CD8-positive, alpha-beta memory T cell (primary cell): ENCODE results near the gene FBXW10B. TPM values are rescaled to one million over a fixed set of nuclear protein-coding genes. Genes with fewer than 3 reads are reported as not detected.
A peak's percentile ranks its signal among the peaks of the same experiment; 100 is the strongest.
"Not testable (repeated sequence)": the region's sequence is repeated elsewhere in the genome, so short reads cannot be mapped to it uniquely, and the experiment has no call there.

ENCODE experiments used
- CTCF ChIA-PET: fragments of 350-600 bp; sonication (Branson Sonifier 250); formaldehyde crosslinking; loops from one replicate; lab custom pipeline; 2021; ENCODE audit warnings: antibody characterized with exemption; lab: Charles Lee
- POLR2A ChIA-PET: fragments of 350-600 bp; sonication (Branson Sonifier 250); formaldehyde crosslinking; loops from one replicate; lab custom pipeline; 2021; ENCODE audit warnings: antibody characterized with exemption; lab: Charles Lee
- DNase-seq, 5 donors: peaks; one replicate each; pipeline versions ENCODE4 v3.0.0 to v3.0.0-alpha.2; 2020 to 2022; ENCODE audit warnings: mixed read lengths in 1 of 5
- H3K27ac ChIP-seq: one replicate; pipeline ENCODE4 v1.7.0; 2013; ENCODE audit warnings: low read depth, mild to moderate bottlenecking, low read length, moderate library complexity
- H3K27me3 ChIP-seq: 2 replicates; pipeline ENCODE4 v1.7.0; 2013; ENCODE audit warnings: low read length, mild to moderate bottlenecking; ENCODE audit not compliant: insufficient read depth, poor library complexity, severe bottlenecking
- H3K36me3 ChIP-seq: 2 replicates; pipeline ENCODE4 v1.7.0; 2013; ENCODE audit warnings: mild to moderate bottlenecking, low read length, moderate library complexity; ENCODE audit not compliant: insufficient read depth
- H3K4me1 ChIP-seq: 2 replicates; pipeline ENCODE4 v1.7.0; 2013; ENCODE audit warnings: mild to moderate bottlenecking, low read length, moderate library complexity; ENCODE audit not compliant: insufficient read depth
- H3K4me3 ChIP-seq: 2 replicates; pipeline ENCODE4 v1.7.0; 2013; ENCODE audit warnings: mild to moderate bottlenecking, low read length
- H3K9me3 ChIP-seq: 2 replicates; pipeline ENCODE4 v1.7.0; 2013; ENCODE audit warnings: mild to moderate bottlenecking, low read length
- H3K27ac Mint-ChIP-seq, 8 donors: one replicate each; pipeline ENCODE4 v1.8.0; 2020 to 2021; ENCODE audit warnings: mixed read lengths in 8 of 8, mild to moderate bottlenecking in 6 of 8, inconsistent platforms in 3 of 8, moderate library complexity in 3 of 8
- H3K27me3 Mint-ChIP-seq, 2 donors: one replicate each; pipeline ENCODE4 v1.8.0; 2020 to 2021; ENCODE audit warnings: mixed read lengths in 2 of 2, mild to moderate bottlenecking in 1 of 2, moderate library complexity in 1 of 2
- H3K36me3 Mint-ChIP-seq, 3 donors: one replicate each; pipeline ENCODE4 v1.8.0; 2020 to 2021; ENCODE audit warnings: mixed read lengths in 3 of 3, inconsistent platforms in 1 of 3, mild to moderate bottlenecking in 1 of 3
- H3K4me1 Mint-ChIP-seq, 3 donors: one replicate each; pipeline ENCODE4 v1.8.0; 2020 to 2021; ENCODE audit warnings: mixed read lengths in 3 of 3, inconsistent platforms in 1 of 3, mild to moderate bottlenecking in 1 of 3
- H3K4me3 Mint-ChIP-seq, 7 donors: one replicate each; pipeline ENCODE4 v1.8.0; 2020 to 2021; ENCODE audit warnings: mixed read lengths in 7 of 7, mild to moderate bottlenecking in 6 of 7, moderate library complexity in 4 of 7, inconsistent platforms in 2 of 7
- H3K9me3 Mint-ChIP-seq, 5 donors: one replicate each; pipeline ENCODE4 v1.8.0; 2020 to 2022; ENCODE audit warnings: mixed read lengths in 5 of 5, mild to moderate bottlenecking in 3 of 5, moderate library complexity in 2 of 5, inconsistent platforms in 1 of 5
- polyA plus RNA-seq: library from polyadenylated mRNA; unstranded; fragments of 300-500 nt; fragmentation: Illumina TruSeq; gene quantifications from one replicate; pipeline ENCODE4 v1.2.3, GENCODE V29; 2021
- total RNA-seq, 2 experiments: library from RNA; stranded (reverse); gene quantifications; one replicate each; pipeline ENCODE4 v1.2.3, GENCODE V29; 2021

FBXW10B gene
- total and polyA plus RNA-seq, 3 experiments from 2014 or later: 0.26 to 0.89 TPM; not detected in 1

DNA sequence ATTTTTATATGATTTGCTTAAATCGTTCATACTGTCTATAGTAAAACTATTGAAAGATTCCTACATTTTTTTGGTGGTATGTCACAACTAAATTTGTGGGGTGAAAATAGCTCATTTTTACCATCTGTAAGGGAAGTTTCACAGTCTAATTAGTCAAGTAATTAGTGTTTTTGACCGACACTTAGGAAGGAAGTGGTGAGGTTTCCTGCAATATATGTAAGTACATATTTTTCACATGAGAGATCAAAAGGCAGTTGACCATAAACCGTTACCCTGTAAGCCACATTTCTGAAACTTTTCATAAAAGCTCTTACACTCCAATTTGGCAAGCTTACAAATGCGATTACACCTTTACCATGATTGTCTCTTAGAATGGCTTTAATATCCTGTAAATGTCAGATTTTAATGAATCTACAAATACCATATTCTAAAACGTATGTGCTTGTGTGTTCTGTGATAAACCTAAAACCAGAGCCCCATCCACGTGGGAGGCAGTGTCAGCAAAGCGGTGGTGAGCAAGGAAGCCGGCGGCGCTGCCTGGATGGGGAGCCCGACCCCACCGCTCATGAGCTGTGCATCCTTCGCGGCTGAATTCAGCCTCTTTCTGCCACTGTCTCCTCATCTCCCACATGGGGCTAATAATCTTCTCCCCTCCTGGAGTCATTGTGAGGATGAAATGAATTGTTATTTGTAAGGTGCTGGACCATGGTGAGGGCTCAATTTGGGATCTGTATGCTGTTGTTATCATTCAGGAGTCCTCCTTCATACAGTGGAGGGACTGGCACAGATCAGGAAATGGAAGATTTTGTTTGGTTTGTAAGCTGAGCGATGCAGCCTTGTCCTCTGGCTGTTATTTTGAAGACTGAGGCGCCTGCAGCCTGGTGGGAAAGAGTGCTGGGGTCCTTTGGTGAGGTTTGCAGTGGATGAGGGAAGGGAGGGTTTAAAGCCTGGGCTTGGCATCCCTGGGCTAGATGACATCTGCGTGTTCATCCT lies 29.7 kb downstream of the FBXW10B start:
- Mint-ChIP-seq H3K27ac (peak overlapping the region in 6 of 8 donors; percentile 49 to 86 (median 66)), H3K4me3 (peak overlapping the region; percentile 50 to 86 (median 78)), H3K4me1 (peaks cover 32 to 50% (median 42%) of the 10 kb centered on the region in 3 donors)
- POLR2A ChIA-PET, H3K36me3 Mint-ChIP-seq, H3K27ac ChIP-seq, H3K36me3 ChIP-seq, H3K27me3 ChIP-seq, H3K4me3 ChIP-seq, H3K4me1 ChIP-seq, CTCF ChIA-PET, H3K27me3 Mint-ChIP-seq, H3K9me3 Mint-ChIP-seq, H3K9me3 ChIP-seq: not testable (repeated sequence)
- peak in 3 of 5 donors; percentile 1 to 50 (median 27) for DNase-seq

DNA sequence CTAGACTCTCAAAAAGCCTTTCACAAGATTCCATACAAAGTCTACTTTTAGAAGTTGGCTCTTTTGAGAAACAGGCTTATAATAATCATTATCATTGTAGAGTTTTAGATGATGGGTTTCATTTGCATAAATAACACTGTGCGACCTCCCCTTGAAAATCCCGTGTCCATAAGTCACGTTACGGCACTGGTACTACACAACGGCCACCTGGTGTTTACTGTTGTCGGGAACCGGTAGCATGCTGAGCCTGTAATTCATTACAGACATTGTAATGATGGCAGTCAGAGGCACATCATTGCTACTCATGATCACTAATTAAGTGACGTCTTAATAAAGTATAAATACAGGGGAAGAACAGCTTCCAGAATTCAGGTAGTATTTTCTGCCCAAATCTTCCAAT lies 31.5 kb downstream of the FBXW10B start:
- H3K27ac Mint-ChIP-seq: not testable (repeated sequence)

DNA sequence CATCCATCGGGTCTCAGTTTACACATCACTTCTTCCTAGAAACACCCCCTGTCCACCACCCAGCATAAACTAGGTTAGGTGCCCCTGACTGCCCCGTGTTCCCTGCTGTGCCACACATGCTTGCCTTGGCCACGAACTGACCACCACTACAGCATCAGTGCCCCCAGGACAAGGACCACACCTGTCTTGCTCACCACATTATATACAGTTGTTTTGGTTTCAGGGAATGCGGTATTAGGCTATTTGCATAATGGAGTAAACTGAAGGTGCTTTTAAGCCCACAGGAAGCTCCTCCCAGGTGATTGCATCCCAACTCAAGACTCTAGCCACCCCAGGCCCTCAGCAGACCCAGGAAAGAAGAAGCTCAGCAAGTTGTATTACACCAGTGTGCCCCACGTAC lies 36.2 kb downstream of the FBXW10B start:
- H3K27ac ChIP-seq, H3K4me1 ChIP-seq, POLR2A ChIA-PET, H3K9me3 Mint-ChIP-seq, DNase-seq, H3K27me3 ChIP-seq, CTCF ChIA-PET, H3K4me3 ChIP-seq, H3K4me3 Mint-ChIP-seq, H3K36me3 Mint-ChIP-seq, H3K27ac Mint-ChIP-seq, H3K9me3 ChIP-seq, H3K27me3 Mint-ChIP-seq, H3K36me3 ChIP-seq: not testable (repeated sequence)
- peaks cover 8 to 16% (median 11%) of the 10 kb centered on the region in 3 donors for H3K4me1 Mint-ChIP-seq

More for the DNA sequence above, 31.5 kb downstream of the FBXW10B start:
- DNase-seq, H3K4me3 ChIP-seq, H3K4me3 Mint-ChIP-seq, H3K27ac ChIP-seq, H3K9me3 ChIP-seq, H3K9me3 Mint-ChIP-seq, H3K4me1 ChIP-seq, CTCF ChIA-PET, H3K36me3 Mint-ChIP-seq, H3K27me3 Mint-ChIP-seq, POLR2A ChIA-PET, H3K36me3 ChIP-seq, H3K27me3 ChIP-seq: not testable (repeated sequence)
- H3K4me1 Mint-ChIP-seq: peaks cover 34 to 46% (median 39%) of the 10 kb centered on the region in 3 donors

DNA sequence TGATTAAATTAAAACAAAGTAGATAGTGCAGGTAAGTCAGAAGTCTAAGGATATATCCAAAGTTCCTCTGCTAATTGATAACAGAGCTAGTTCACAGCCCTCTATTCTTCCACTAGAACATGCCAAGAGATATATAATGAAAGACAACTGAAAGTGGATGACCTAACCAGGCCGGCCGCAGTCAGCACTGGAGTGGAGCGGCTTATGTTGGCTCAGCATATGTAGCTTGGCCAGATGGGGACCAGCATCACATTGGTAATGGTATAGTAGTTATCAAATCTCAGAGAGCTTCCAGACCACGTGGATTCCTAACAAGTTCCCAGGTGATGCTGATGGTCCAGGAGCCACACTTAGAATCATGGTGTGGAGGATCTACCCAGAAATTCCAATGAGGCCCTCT lies 38.0 kb downstream of the FBXW10B start:
- H3K4me1 Mint-ChIP-seq, H3K36me3 Mint-ChIP-seq, H3K27me3 ChIP-seq, CTCF ChIA-PET, H3K27ac Mint-ChIP-seq, DNase-seq, H3K27ac ChIP-seq, H3K4me1 ChIP-seq, H3K36me3 ChIP-seq, H3K4me3 ChIP-seq, H3K4me3 Mint-ChIP-seq, H3K9me3 Mint-ChIP-seq, POLR2A ChIA-PET, H3K27me3 Mint-ChIP-seq, H3K9me3 ChIP-seq: not testable (repeated sequence)

DNA sequence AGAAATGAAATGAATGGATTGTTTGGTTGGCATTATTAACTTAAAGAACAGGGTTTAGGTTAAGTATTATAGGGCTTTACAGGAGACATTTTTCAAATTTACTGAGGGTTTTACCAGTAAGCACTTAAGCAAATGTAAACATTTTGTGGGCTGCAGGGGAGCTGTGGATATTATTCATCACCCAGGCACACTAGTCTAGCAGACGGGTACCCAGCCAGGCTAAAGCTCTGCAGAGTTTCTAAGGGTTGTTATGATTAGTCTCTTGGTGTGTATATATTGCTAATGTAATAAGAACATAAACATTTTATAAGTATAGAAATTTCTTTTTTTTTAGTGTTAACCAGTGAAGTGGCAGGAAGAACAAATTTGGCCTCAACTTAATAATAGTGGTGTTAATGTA lies 42.7 kb downstream of the FBXW10B start:
- H3K4me1 Mint-ChIP-seq, H3K9me3 Mint-ChIP-seq, H3K4me3 ChIP-seq, H3K36me3 Mint-ChIP-seq, CTCF ChIA-PET, H3K27me3 Mint-ChIP-seq, H3K27ac ChIP-seq, H3K27ac Mint-ChIP-seq, H3K9me3 ChIP-seq, POLR2A ChIA-PET, DNase-seq, H3K4me3 Mint-ChIP-seq, H3K4me1 ChIP-seq, H3K27me3 ChIP-seq, H3K36me3 ChIP-seq: not testable (repeated sequence)

DNA sequence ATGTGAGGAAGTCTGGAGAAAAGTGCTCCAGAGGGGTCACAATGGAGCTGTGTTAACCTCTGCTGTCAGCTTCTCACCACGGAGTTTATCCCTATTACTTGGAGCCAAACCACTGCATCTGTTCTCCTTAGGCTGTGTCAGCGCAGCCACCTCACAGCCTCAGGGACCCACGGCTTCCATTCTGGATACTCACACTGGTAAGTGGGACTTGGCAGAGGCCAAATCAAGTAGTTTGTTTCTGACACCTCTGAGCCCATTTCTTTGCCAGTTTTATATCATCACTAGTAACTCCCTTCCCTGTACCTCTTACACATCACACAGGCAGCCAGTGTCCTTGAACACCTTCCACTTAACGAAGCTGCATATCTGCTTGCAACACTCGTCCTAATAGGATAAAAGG lies 44.8 kb downstream of the FBXW10B start:
- POLR2A ChIA-PET: not testable (repeated sequence)

DNA sequence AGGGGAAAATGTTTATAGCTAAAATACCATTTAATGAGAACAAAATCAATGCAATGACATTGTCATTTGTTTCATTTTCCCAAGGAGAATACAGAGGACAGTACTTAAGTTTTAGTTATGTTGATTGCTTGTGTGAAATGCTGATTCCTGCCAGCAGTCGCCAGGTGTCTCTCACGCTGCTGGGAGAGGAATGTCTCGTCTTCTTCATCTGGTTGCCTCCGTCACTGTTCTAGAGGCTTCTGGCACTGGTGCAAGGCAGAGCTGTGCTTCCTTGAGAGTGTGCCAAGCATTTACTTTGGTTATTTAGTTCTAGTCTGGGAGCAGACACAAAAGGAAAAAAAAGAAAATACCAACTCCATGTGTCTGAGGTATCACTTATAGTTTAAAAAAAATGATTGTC lies 45.6 kb downstream of the FBXW10B start:
- POLR2A ChIA-PET, H3K9me3 ChIP-seq, H3K27ac ChIP-seq, H3K27ac Mint-ChIP-seq, H3K9me3 Mint-ChIP-seq, H3K36me3 ChIP-seq, H3K4me1 Mint-ChIP-seq, H3K4me3 ChIP-seq, H3K4me3 Mint-ChIP-seq, H3K4me1 ChIP-seq, CTCF ChIA-PET, H3K27me3 ChIP-seq, H3K36me3 Mint-ChIP-seq, DNase-seq: not testable (repeated sequence)
- H3K27me3 Mint-ChIP-seq: peaks cover 2 to 10% of the 10 kb centered on the region in 2 donors

More for the DNA sequence above, 44.8 kb downstream of the FBXW10B start:
- H3K9me3 Mint-ChIP-seq, H3K27me3 ChIP-seq, DNase-seq, CTCF ChIA-PET, H3K4me3 ChIP-seq, H3K27ac Mint-ChIP-seq, H3K27ac ChIP-seq, H3K4me1 Mint-ChIP-seq, H3K36me3 Mint-ChIP-seq, H3K4me1 ChIP-seq, H3K9me3 ChIP-seq, H3K36me3 ChIP-seq, H3K4me3 Mint-ChIP-seq: not testable (repeated sequence)
- H3K27me3 Mint-ChIP-seq: peaks cover 2 to 10% of the 10 kb centered on the region in 2 donors
